ENCODE measurements around the gene GNAQ.
"Not testable (repeated sequence)": the region's sequence is repeated elsewhere in the genome, so short reads cannot be mapped to it uniquely, and the experiment has no call there.

Gene GNAQ

GRCh38 chr9:77690723-77691122 lies 340.9 kb downstream of the GNAQ start:
- not testable (repeated sequence) for DNase-seq (ENCODE audit: low read depth)

- DNase-seq (ENCODE audit: low read depth) = not testable (repeated sequence)
These were observed 341.5 kb downstream of the GNAQ start for GRCh38 chr9:77690119-77690518.

GRCh38 chr9:77687737-77688136 lies 343.9 kb downstream of the GNAQ start:
- not testable (repeated sequence) for DNase-seq (ENCODE audit: low read depth)

- no peak for DNase-seq (ENCODE audit: low read depth)
These were observed 351.0 kb downstream of the GNAQ start for GRCh38 chr9:77680581-77680980.

GRCh38 chr9:77679661-77680368 lies 351.8 kb downstream of the GNAQ start:
- no peak for DNase-seq (ENCODE audit: low read depth)

GRCh38 chr9:77679088-77679487 lies 352.5 kb downstream of the GNAQ start:
- no peak for DNase-seq (ENCODE audit: low read depth)

GRCh38 chr9:77677957-77678535 lies 353.6 kb downstream of the GNAQ start:
- no peak for DNase-seq (ENCODE audit: low read depth)

GRCh38 chr9:77677397-77677796 lies 354.2 kb downstream of the GNAQ start:
- DNase-seq (ENCODE audit: low read depth) = no peak

GRCh38 chr9:77673941-77674791 lies 357.4 kb downstream of the GNAQ start:
- peak; percentile 74 for DNase-seq (ENCODE audit: low read depth)

GRCh38 chr9:77672183-77672582 lies 359.4 kb downstream of the GNAQ start:
- DNase-seq (ENCODE audit: low read depth) = no peak

- no peak for DNase-seq (ENCODE audit: low read depth)
These were observed 364.5 kb downstream of the GNAQ start for GRCh38 chr9:77667151-77667550.
